Stimulated activated CD8-positive, alpha-beta memory T cell treated with anti-CD3 and anti-CD28 coated beads, Interleukin-12 subunit alpha, Interleukin-12 subunit beta, amount 100 ng/mL, for 4 hours (primary cell): ENCODE data around the gene PACSIN2.

Source experiments
- DNase-seq: peaks from one replicate; pipeline ENCODE4 v3.0.0-alpha.2; 2020; ENCODE audit warnings: low read depth

Gene PACSIN2

GRCh38 chr22:42905217-42905616 is 109.7 kb downstream of the PACSIN2 start:
- no peak for DNase-seq

GRCh38 chr22:42904050-42904449 is 110.9 kb downstream of the PACSIN2 start:
- no peak for DNase-seq

GRCh38 chr22:42902875-42903510 is 112.0 kb downstream of the PACSIN2 start:
- DNase-seq, result no peak

- DNase-seq, result no peak
These were observed 113.0 kb downstream of the PACSIN2 start for GRCh38 chr22:42901790-42902508.

- no peak for DNase-seq
These were observed 117.0 kb downstream of the PACSIN2 start for GRCh38 chr22:42897960-42898359.

- no peak for DNase-seq
These were observed 119.4 kb downstream of the PACSIN2 start for GRCh38 chr22:42895541-42895981.

- DNase-seq, result no peak
These were observed 119.9 kb downstream of the PACSIN2 start for GRCh38 chr22:42895087-42895486.

GRCh38 chr22:42893371-42894150 is 121.4 kb downstream of the PACSIN2 start:
- no peak for DNase-seq

GRCh38 chr22:42892571-42893316 is 122.2 kb downstream of the PACSIN2 start:
- DNase-seq, result no peak

GRCh38 chr22:42892156-42892555 is 122.8 kb downstream of the PACSIN2 start:
- DNase-seq, result no peak

GRCh38 chr22:42891696-42892095 is 123.3 kb downstream of the PACSIN2 start:
- DNase-seq, result no peak

- no peak for DNase-seq
These were observed 123.9 kb downstream of the PACSIN2 start for GRCh38 chr22:42891008-42891407.

- no peak for DNase-seq
These were observed 125.6 kb downstream of the PACSIN2 start for GRCh38 chr22:42889304-42889703.

GRCh38 chr22:42887523-42888507 is 127.1 kb downstream of the PACSIN2 start:
- DNase-seq, result no peak

GRCh38 chr22:42887120-42887519 is 127.8 kb downstream of the PACSIN2 start:
- DNase-seq, result no peak

GRCh38 chr22:42885446-42885845 is 129.5 kb downstream of the PACSIN2 start:
- no peak for DNase-seq

- no peak for DNase-seq
These were observed 130.2 kb downstream of the PACSIN2 start for GRCh38 chr22:42884616-42885375.

GRCh38 chr22:42883970-42884369 is 131.0 kb downstream of the PACSIN2 start:
- no peak for DNase-seq

GRCh38 chr22:42883121-42883520 is 131.8 kb downstream of the PACSIN2 start:
- DNase-seq, result no peak

- no peak for DNase-seq
These were observed 132.8 kb downstream of the PACSIN2 start for GRCh38 chr22:42881982-42882656.
